ENCODE results near the gene CNTN1. TPM values are rescaled to one million over a fixed set of nuclear protein-coding genes. Genes with fewer than 3 reads are reported as not detected.

The CNTN1 gene
- total RNA-seq, 3 donors from 2014 or later: 0.38 to 6.9 (median 1.3) TPM

DNA sequence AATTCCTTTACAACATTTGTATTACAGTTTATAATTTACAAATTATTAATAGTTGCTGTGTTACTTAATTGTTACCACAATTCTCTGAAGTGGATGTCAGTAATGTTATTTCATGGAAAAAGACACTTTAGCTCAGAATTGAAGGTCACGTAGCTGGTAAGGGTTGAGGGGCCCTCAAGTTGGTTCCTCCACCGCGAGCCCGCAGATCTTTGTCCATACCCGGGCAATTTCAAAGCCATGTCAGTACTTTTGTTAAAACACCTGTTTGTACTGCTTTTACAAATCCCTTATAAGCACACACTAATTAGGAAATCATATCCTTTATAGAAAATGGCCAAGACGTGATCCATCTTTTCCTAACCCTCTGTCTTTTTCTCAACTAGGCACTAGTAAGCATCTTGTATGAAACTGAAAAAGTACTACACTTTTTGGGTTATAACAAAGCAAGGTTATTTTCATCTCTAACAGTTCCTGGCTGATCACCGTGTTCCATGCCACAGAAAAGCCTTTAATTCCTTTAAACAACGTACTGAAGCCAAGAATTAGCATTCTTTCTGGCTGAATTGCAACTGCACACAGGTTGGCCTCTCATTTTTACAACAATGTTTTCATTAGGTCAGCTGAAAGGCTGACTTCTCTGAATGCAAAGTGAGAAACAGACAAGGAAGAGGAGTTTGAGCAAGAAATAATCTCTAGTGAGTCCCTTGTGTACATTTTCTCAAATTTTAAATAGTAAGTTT is 76.1 kb downstream of the CNTN1 start:
- H3K36me3 ChIP-seq (ENCODE audit: low read depth): no peaks in the 10 kb centered on the region
- DNase-seq (no peak), ATAC-seq (no peak)
- H3K4me1 ChIP-seq (ENCODE audit: low read depth): no peaks in the 10 kb centered on the region
- H3K9me3 ChIP-seq: no peaks in the 10 kb centered on the region
- intact Hi-C loops (cut with DNase I, micrococcal nuclease): no loop called here
- TF ChIP-seq, protein P1, sequence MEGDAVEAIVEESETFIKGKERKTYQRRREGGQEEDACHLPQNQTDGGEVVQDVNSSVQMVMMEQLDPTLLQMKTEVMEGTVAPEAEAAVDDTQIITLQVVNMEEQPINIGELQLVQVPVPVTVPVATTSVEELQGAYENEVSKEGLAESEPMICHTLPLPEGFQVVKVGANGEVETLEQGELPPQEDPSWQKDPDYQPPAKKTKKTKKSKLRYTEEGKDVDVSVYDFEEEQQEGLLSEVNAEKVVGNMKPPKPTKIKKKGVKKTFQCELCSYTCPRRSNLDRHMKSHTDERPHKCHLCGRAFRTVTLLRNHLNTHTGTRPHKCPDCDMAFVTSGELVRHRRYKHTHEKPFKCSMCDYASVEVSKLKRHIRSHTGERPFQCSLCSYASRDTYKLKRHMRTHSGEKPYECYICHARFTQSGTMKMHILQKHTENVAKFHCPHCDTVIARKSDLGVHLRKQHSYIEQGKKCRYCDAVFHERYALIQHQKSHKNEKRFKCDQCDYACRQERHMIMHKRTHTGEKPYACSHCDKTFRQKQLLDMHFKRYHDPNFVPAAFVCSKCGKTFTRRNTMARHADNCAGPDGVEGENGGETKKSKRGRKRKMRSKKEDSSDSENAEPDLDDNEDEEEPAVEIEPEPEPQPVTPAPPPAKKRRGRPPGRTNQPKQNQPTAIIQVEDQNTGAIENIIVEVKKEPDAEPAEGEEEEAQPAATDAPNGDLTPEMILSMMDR (IDR thresholded peaks at IDR 0.05): no peak
- H3K4me3 ChIP-seq: no peak overlapping the region

DNA sequence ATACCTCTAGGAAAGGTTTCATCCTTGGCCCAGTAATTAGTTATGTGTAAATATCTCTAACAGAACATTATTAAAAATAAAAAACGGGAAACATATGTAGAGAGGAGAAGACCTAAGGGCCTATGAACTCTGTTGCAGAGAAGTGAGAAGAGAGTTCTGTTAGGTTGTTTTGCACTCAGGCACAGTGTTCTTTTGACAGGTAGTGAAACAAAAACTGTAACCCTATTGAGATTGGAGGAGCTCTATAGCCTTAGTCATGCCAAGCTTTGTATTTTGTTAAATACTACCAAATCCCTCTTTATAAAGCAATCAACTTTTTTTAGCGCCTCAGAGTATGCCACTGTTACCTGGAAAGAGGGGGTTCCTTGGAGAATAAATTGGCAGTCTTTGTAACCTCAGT is 77.6 kb downstream of the CNTN1 start:
- Histone ChIP-seq H3K4me3 (no peak overlapping the region), H3K9me3 (no peaks in the 10 kb centered on the region), H3K36me3 (ENCODE audit: low read depth) (no peaks in the 10 kb centered on the region), H3K4me1 (ENCODE audit: low read depth) (no peaks in the 10 kb centered on the region)
- TF ChIP-seq, protein P1 (IDR thresholded peaks at IDR 0.05): no peak
- intact Hi-C loops (cut with DNase I, micrococcal nuclease): no loop called here
- no peak for ATAC-seq
- DNase-seq: no peak

DNA sequence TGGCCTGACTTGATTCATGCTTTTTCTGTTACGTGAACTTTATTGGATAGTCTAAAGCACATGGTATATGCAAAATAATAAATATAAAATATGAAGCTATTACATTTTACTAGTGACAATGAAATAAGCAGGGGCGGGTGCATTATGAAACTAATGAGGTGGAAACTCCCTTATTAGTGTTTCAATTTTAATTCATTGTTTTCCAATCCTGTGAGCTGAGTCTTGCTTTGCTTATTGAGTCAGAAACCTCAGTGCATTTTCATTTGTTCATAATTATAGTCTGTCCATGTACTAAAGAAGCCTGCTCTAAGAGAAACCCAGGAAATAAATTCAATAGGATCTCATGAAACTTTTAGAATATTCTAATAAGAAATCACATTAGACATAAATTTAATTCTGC is 78.5 kb downstream of the CNTN1 start:
- TF ChIP-seq, protein P1 (IDR thresholded peaks at IDR 0.05): no peak
- no peak for DNase-seq
- no peak overlapping the region for H3K4me3 ChIP-seq
- H3K36me3 ChIP-seq (ENCODE audit: low read depth): no peaks in the 10 kb centered on the region
- H3K9me3 ChIP-seq: no peaks in the 10 kb centered on the region
- intact Hi-C loops (cut with DNase I, micrococcal nuclease): no loop called here
- ATAC-seq: no peak
- H3K4me1 ChIP-seq (ENCODE audit: low read depth): no peaks in the 10 kb centered on the region

DNA sequence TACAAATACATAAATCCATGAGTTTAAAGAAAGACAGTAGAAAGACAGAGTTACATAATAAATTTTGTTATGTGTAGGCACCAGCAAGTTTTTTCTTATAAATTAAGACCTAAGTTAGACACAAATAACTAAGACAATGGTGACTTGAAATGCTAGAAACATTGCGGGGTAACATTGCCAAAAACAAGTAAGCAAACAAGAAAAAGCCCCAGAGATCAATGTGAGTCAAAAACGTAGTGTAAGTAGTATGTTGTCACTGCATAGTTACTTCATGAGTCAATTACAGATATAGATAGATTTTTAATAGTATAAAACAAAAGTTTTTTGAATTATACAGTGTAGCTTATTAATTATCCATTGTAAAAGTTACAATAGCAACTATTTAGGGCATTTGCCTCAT is 83.4 kb downstream of the CNTN1 start:
- intact Hi-C loops (cut with DNase I, micrococcal nuclease): no loop called here
- H3K4me3 ChIP-seq: no peak overlapping the region
- TF ChIP-seq, protein P1 (IDR thresholded peaks at IDR 0.05): no peak

DNA sequence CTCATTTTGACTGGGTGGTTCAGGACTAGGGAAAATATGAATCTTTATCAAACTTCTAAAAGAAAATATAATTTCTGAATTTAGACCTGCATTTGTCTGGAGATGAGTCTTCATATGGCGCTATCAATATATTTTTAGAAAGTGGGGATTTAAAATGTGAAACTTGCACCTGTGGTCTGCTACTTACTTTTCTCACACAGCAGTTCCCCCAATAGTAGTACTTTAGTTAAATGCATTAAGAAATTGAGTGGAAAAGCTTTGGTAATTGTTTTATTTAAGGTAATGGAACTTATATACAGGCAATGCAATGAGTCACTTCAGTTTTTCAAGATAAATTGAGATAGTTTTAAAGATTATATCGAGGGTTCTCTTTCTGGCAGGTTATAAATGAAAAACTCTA is 91.9 kb downstream of the CNTN1 start:
- Histone ChIP-seq H3K9me3 (no peaks in the 10 kb centered on the region), H3K36me3 (ENCODE audit: low read depth) (no peaks in the 10 kb centered on the region), H3K4me1 (ENCODE audit: low read depth) (no peaks in the 10 kb centered on the region), H3K4me3 (no peak overlapping the region)
- TF ChIP-seq, protein P1 (IDR thresholded peaks at IDR 0.05): no peak
- DNase-seq: no peak
- intact Hi-C loops (cut with DNase I, micrococcal nuclease): no loop called here
- ATAC-seq: no peak

More for the DNA sequence above, 83.4 kb downstream of the CNTN1 start:
- DNase-seq (no peak), ATAC-seq (no peak)
- Histone ChIP-seq H3K9me3 (no peaks in the 10 kb centered on the region), H3K4me1 (ENCODE audit: low read depth) (no peaks in the 10 kb centered on the region), H3K36me3 (ENCODE audit: low read depth) (no peaks in the 10 kb centered on the region)
